ENCODE measurements around the gene MKNK2.

MKNK2 gene

DNA sequence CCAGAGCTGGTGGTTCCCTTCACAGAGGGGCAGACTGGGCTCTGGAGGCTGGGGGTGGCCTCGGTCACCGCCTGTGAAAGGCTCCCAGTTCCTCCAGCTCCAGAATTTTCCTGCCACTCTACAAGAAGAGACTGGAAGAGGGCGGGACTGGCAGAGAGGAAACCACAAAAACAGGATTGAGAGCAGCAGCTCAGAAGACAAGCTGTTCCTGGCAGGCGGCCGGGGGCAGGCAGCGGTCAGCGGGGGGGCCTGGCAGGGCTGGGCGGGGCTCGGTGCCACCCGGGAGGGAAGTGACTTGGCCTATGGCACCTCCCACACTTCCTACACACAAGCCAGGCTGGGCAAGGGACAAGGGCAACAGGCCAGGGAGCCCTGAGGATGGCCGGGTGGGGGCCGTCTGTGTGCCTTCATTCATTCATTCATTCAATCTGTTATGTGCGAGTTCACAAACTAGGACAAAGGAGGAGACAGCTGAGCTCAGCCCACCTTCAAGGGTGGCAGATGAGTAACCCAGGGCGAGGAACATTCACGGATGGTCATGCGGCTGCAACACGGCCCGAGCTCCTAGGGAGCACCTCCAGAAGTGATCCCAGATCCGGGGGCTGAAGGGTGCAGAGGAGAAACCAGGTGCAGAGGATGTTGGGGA, 18.6 kb downstream of the MKNK2 start:
- no peak for DNase-seq (ENCODE audit: low read depth in 2 of 2)

DNA sequence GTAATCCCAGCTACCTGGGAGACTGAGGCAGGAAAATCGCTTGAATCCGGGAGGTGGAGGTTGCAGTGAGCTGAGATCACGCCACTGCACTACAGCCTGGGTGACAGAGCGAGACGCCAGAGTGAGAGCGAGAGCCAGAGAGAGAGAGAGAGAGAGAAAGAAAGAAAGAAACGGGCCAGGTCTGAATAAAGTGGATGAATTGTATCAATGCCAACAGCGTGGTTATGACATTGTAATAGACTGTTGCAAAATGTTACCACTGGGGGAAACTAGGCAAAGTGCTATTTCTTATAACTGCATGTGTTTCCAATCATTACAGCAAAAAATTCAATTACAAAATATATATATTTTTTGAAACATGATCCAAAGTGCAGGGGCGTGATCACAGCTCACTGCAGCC, 23.7 kb downstream of the MKNK2 start:
- no peak for DNase-seq (ENCODE audit: low read depth in 2 of 2)

DNA sequence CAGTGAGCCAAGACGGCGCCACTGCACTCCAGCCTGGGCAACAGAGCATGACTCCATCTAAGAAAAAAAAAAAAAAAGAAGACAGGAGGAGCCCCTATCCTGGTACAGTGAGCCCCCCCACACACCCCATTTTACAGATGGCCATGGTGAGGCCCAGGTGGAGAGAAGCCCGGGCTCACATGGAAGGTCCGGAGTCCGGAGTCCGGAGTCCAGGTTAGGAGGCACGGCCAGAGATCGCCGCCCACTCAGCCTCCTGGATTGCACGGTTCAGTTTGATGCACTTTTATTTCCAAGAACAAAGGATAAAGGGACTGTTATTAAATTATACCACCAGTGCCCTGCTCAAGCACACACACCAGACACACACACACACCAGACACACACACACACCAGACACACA, 24.3 kb downstream of the MKNK2 start:
- no peak for DNase-seq (ENCODE audit: low read depth in 2 of 2)

GRCh38 chr19:2022289-2022688, 28.8 kb downstream of the MKNK2 start:
- DNase-seq (ENCODE audit: low read depth in 2 of 2) = no peak

DNA sequence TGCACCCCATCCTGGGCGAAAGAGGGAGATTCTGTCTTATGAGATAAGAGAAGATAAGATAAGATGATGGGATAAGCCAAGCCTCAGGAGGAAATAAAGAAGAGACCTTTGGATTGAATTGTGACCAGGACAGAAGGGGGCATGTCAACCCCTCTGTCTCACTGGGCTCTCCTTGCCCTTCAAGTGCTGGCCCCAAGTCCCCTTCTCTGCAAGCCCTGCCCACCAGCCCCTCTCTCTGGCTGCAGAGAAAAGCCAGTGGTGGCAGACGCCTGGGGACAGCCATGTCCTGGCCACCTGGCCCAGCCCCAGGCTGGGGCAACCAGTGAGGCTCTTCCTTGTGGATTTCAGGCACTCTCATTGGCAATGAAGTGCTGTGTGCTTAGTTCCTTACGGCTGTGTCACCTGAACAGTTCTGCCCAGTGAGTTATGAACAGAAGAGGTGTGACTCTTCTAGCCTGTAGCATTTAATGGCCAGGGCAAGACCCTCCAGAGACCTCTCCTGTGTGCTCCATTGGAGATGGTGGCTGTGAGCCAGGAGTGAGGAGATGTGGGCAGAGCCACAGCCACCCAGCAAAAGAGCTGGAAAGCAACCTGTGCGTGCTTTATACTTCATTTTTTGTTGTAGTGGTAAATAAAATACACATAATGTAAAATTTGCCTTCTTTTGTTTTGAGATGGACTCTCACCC, 29.4 kb downstream of the MKNK2 start:
- DNase-seq (ENCODE audit: low read depth in 2 of 2) = no peak

DNA sequence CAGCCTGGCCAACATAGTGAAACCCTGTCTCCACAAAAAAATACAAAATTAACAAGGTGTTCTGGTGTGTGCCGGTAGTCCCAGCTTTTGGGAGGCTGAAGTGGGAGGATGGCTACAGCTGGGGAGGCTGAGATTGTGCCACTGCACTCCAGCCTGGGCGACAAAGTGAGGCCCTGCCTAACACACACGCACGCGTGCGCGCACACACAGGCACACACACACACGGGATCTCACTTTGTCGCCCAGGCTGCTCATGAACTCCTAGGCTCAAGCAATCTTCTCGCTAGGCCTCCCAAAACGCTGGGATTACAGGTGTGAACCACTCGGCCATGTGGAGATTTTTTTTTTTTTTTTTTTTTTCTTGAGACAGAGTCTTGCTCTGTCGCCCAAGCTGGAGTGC, 32.3 kb downstream of the MKNK2 start:
- DNase-seq (ENCODE audit: low read depth in 2 of 2) = no peak

DNA sequence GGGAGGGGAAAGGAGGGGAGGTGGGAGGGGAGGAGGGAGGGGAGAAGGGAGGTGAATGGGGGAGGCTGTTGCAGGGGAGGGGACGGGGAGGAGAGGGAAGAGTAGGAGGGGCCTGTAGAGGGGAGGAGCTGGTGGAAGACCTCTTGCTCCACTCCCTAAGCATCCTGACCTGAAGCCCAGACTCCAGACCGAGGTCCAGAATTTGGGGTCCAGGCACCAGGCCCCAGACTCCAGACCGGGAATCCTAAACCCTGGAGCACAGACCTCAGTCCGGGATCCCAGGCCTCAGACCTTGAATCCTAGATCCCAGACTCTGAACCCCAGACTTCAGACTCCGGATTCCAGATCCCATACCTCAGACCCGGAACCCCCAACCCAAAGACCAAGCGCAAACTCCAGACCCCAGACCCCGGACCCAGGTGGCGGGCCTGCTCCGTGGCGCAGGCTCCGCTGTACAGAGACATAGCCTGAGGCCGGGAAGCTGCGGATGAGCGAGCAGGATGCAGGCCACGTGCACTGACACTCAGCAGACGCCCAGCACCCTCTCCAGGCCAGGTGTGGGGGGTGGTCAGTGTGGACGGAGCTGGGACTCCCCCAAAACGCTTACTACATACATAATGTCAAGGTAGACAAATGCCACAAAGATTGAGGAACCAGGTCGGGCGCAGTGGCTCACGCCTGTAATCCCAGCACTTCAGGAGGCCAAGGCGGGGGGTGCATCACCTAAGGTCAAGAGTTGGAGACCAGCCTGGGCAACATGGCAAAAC, 34.8 kb downstream of the MKNK2 start:
- peak in 1 of 2 donors; percentile 46 for DNase-seq (ENCODE audit: low read depth in 2 of 2)

- DNase-seq (ENCODE audit: low read depth in 2 of 2) = peak; percentile 57 to 65
These were observed 35.5 kb downstream of the MKNK2 start, which contains the start of gene BTBD2 for GRCh38 chr19:2015608-2015950. Gene BTBD2 (minus strand): TSS chr19:2015714. CDS start chr19:2015703, 11 bp downstream.

GRCh38 chr19:2014731-2015607, 36.1 kb downstream of the MKNK2 start:
- peak in 1 of 2 donors; percentile 25 for DNase-seq (ENCODE audit: low read depth in 2 of 2)

GRCh38 chr19:2014131-2014571, 36.9 kb downstream of the MKNK2 start:
- DNase-seq (ENCODE audit: low read depth in 2 of 2) = no peak

DNA sequence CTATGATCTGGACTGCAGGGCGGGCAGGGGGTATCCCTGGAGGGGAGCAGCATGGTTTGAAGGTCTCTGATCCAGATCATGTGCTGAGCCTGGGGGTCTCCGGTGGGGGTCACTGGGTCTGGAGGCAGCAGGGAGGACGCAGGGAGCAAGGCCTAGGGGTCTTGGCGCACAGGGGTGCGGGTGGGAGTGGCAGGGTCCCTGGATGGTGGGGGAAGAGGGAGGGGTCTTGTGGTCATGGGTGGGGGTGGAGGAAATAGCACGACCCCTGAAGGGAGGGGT, 37.4 kb downstream of the MKNK2 start:
- DNase-seq (ENCODE audit: low read depth in 2 of 2) = no peak

DNA sequence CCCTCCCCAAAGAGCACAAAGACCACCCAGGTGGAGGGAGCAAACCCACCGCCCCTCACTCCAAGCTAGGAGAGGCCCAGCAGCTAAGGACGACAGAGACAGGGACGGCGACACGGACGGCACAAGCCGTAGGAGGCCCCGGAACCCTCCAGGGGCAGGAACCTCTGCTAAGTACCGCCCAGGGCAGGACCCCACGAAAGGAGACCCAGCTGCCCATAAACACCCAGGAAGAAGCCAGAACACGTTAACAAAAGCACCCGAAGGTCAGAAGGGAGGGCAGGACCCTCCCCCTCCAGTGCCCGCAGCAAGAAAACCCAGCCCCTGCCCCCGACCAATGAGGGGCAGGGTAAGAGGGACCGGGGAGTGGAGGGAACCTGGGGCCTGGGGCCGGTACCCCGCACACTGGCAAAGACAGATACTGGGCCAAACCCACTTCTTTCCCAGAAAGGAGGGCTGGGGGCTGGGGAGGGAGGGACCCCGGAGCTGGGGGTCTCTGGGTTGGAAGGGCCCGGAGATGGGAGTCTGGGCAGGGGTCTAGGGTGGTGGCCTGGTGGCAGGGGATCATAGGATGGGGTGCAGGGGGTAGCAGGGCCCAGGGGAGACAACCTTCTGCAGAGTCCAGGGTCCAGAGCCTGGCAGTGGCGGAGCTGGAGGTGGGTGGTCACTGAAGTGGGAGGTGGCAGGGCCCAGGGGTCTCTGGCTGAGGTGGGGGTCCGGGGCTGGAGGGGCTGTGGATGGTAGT, 37.9 kb downstream of the MKNK2 start:
- no peak for DNase-seq (ENCODE audit: low read depth in 2 of 2)

DNA sequence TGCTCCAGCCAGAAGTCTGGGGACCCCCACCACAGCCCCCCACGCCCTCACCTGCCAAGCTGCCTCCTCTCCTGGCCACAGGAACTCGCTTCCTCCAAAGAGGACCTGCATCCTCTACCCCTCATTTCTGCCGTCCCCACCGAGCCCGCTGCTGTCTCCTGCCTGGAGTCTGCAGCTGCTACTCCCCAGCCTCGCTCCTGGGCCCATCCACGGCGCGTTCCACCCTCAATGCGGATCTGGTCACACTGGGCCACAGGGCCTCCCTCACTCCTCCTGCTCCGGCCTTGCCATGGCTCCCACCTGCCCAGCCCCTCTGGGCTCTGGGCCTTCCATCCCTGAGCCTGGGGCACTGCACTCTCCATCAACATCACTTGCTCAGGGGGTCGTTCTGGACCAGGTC, 39.9 kb downstream of the MKNK2 start:
- no peak for DNase-seq (ENCODE audit: low read depth in 2 of 2)

DNA sequence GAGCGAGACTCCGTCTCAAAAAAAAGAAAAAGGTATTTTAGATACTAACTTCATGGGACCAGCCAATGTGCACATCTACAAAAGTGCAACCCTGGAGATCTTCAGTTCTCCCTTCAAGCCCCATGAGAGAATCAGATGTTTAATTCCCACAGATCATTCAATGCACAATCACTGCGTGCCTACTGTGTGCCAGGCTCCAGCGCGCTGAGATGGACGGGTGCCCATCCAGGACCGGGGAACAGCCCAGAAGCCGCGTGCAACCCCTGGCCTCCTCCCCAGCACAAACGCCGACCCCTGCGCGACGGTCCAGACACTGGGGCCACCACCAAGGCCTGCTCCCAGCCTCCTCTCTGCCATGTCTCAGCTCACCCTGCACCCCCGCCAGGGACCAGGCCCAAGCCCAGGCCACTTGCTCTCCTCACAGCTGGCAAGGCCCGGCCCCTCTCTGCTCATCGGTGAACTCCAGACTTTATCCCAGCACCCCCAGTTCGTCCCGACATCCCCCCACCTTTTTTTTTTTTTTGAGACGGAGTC, 40.8 kb downstream of the MKNK2 start:
- DNase-seq (ENCODE audit: low read depth in 2 of 2) = no peak

GRCh38 chr19:2003874-2004273, 47.2 kb downstream of the MKNK2 start:
- DNase-seq (ENCODE audit: low read depth in 2 of 2) = no peak

GRCh38 chr19:1999856-2000515, 51.1 kb downstream of the MKNK2 start:
- DNase-seq (ENCODE audit: low read depth in 2 of 2) = no peak

DNA sequence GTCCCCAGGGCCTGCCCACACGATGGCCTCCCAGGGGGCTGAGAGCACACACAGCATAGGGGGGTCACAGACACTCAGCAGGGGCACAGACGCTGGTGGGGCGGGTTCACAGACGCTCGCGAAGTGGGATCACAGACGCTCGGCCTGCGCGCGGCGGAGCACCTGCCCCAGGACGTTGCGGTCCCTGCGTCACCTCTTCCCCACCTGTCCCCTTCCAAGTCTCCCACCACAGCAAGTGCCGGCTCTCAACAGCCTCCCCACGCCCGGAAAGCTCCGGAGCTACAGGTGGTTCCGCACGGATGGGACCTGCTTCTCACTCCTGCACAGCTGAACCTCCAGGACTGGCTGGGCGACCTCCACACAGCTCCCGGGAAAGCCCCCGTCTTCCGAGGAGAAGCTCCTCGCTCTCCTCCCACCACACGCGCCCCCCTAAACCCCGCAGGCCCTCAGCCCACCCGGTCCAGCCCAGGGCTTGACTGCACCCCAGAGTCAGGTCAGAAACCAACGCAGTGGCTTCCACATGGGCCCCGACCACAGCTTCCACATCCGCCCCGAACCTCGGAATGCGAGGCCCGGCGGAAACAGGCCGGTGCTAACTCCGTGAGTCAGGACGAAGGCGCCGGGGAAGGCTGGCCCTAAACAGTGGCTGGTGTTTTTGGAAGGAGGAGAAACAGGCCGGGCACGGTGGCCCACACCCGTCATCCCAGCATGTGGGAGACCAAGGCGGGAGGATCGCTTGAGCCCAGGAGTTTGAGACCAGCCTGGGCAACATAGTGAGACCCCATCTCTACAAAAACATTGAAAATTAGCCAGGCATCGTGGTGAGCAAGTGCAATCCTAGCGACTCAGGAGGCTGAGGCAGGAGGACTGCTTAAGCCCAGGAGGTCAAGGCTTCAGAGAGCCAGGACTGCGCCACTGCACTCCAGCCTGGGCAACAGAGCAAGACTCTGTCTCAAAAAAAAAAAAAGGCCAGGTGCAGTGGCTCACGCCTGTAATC, 52.0 kb downstream of the MKNK2 start:
- DNase-seq (ENCODE audit: low read depth in 2 of 2) = no peak

GRCh38 chr19:1997353-1998233, 53.5 kb downstream of the MKNK2 start:
- DNase-seq (ENCODE audit: low read depth in 2 of 2) = no peak
